K562 (cell line): ENCODE data around the gene COL23A1.

Source experiments
- CBFB ChIP-seq: sonication (generic); formaldehyde crosslinking; IDR thresholded peaks from 2 replicates; pipeline ENCODE4 v1.4.0; 2020; ENCODE audit warnings: mild to moderate bottlenecking, missing genetic modification reagents
- CHD1 ChIP-seq: fragments of 200-600 bp; sonication (generic); IDR thresholded peaks from one replicate; pipeline ENCODE4 v1.6.1; 2012; ENCODE audit warnings: mild to moderate bottlenecking, moderate library complexity, low read length, inconsistent platforms
- ESRRA ChIP-seq: fragments of 450-650 bp; IDR thresholded peaks from 2 replicates; pipeline ENCODE4 v1.6.1; 2014; ENCODE audit warnings: low read depth, mild to moderate bottlenecking, moderate library complexity, borderline replicate concordance
- GABPA ChIP-seq: fragments of 200-800 bp; sonication (Bioruptor generic); conservative IDR thresholded peaks from 2 replicates; pipeline ENCODE4 v1.6.1; 2016; ENCODE audit warnings: low read depth, missing genetic modification characterization, missing compliant biosample characterization
- POLR2A ChIP-seq: fragments of 450-650 bp; conservative IDR thresholded peaks from 2 replicates; pipeline ENCODE4 v1.6.1; 2016
- SMARCA5 ChIP-seq: fragments of 450-650 bp; IDR thresholded peaks from 2 replicates; pipeline ENCODE4 v1.6.1; 2016
- TCF7 ChIP-seq: sonication (generic); IDR thresholded peaks from 2 replicates; pipeline ENCODE4 v1.6.1; 2016; ENCODE audit warnings: antibody characterized with exemption, borderline replicate concordance

- no peak for TF ChIP-seq CHD1
- no peak for TF ChIP-seq SMARCA5
- no peak for TF ChIP-seq CBFB (CRISPR knock-in tag)
- no peak for TF ChIP-seq ESRRA
- no peak for TF ChIP-seq GABPA (tag)
- no peak for TF ChIP-seq POLR2A
- no peak for TF ChIP-seq TCF7
Measured at GRCh38 chr5:178192787-178193186, 397.4 kb downstream of the COL23A1 start.
